Measurements from ENCODE around the gene KCNAB2.

- no peak for TF ChIP-seq CTCF (IDR thresholded peaks at IDR 0.05; ENCODE audit: low read depth, low read length, missing input control)
- no peak for TF ChIP-seq REST (IDR thresholded peaks at IDR 0.05)
- TF ChIP-seq, protein P1, sequence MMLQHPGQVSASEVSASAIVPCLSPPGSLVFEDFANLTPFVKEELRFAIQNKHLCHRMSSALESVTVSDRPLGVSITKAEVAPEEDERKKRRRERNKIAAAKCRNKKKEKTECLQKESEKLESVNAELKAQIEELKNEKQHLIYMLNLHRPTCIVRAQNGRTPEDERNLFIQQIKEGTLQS (IDR thresholded peaks at IDR 0.05): no peak
- TF ChIP-seq JUND (IDR thresholded peaks at IDR 0.05): no peak
- TF ChIP-seq EGR1 (IDR thresholded peaks at IDR 0.05; ENCODE audit: low read depth in 2 of 2): no peak
These were observed 23.5 kb upstream of the KCNAB2 start for GRCh38 chr1:6022193-6022592.

All from liver (tissue), 3 donors.